H1 (cell line): ENCODE results near the gene LPCAT3. TPM values are rescaled to one million over a fixed set of nuclear protein-coding genes. Genes with fewer than 3 reads are reported as not detected.

Source experiments
- CTCF ChIA-PET: fragments of 300-600 bp; sonication (Branson Sonifier 250); formaldehyde crosslinking; loops from one replicate; lab custom pipeline; 2021; ENCODE audit not compliant: partially characterized antibody; lab: Charles Lee
- POLR2A ChIA-PET: fragments of 300-600 bp; sonication (Branson Sonifier 250); formaldehyde crosslinking; loops from one replicate; lab custom pipeline; 2021; ENCODE audit warnings: inconsistent platforms; ENCODE audit not compliant: partially characterized antibody; lab: Charles Lee
- DNase-seq, 2 experiments: peaks; one replicate each; pipeline versions ENCODE4 v3.0.0 to v3.0.0-alpha.2; 2010 to 2022; ENCODE audit warnings: low spot score in 2 of 2, low read depth in 1 of 2, mixed read lengths in 1 of 2
- FAIRE-seq: peaks from 2 replicates; lab custom pipeline; 2011; peaks lifted over from hg19 to GRCh38; lab: Jason Lieb, UNC
- H2AFZ ChIP-seq: 2 replicates; pipeline ENCODE4 v1.8.1; 2012; ENCODE audit warnings: low read length, inconsistent platforms
- H2AK5ac ChIP-seq: 2 replicates; pipeline ENCODE4 v1.6.1; 2013; ENCODE audit warnings: low read depth, low read length
- H2BK120ac ChIP-seq: replicated peaks from 2 replicates; pipeline ENCODE3; 2013; ENCODE audit warnings: low read depth, low read length, inconsistent platforms
- H2BK12ac ChIP-seq: 2 replicates; pipeline ENCODE4 v1.6.1; 2013; ENCODE audit warnings: low read depth, low read length
- H2BK15ac ChIP-seq: 2 replicates; pipeline ENCODE4 v1.6.1; 2013; ENCODE audit warnings: low read length
- H2BK20ac ChIP-seq: 2 replicates; pipeline ENCODE4 v1.6.1; 2013; ENCODE audit warnings: low read length
- H2BK5ac ChIP-seq: 2 replicates; pipeline ENCODE4 v1.6.1; 2013; ENCODE audit warnings: low read depth, low read length
- H3K14ac ChIP-seq: 2 replicates; pipeline ENCODE4 v1.6.1; 2013; ENCODE audit warnings: inconsistent platforms; ENCODE audit not compliant: insufficient read length
- H3K18ac ChIP-seq: 2 replicates; pipeline ENCODE4 v1.6.1; 2013; ENCODE audit warnings: low read length; ENCODE audit errors: extremely low read depth
- H3K23ac ChIP-seq: 2 replicates; pipeline ENCODE4 v1.6.1; 2013; ENCODE audit warnings: inconsistent platforms; ENCODE audit not compliant: insufficient read length
- H3K23me2 ChIP-seq: 2 replicates; pipeline ENCODE4 v1.6.1; 2013; ENCODE audit warnings: low read depth, low read length
- H3K27ac ChIP-seq: 2 replicates; pipeline ENCODE4 v1.6.1; 2011; ENCODE audit warnings: low read depth, low read length, inconsistent platforms
- H3K27me3 ChIP-seq, 4 experiments: replicated peaks in 1 of 4; 1 replicate in 1 of 4; 2 replicates in 3 of 4; pipeline versions ENCODE4 v1.6.1 to v1.8.1; 2011 to 2013; ENCODE audit warnings: low read length in 3 of 4, mild to moderate bottlenecking in 3 of 4, inconsistent platforms in 2 of 4, mixed read lengths in 2 of 4, moderate library complexity in 1 of 4; ENCODE audit not compliant: control insufficient read depth in 3 of 4, insufficient read depth in 3 of 4; ENCODE audit errors: extremely low read depth in 1 of 4
- H3K36me3 ChIP-seq, 4 experiments: 2 replicates each; pipeline versions ENCODE4 v1.6.1 to v1.8.1; 2011 to 2013; ENCODE audit warnings: mild to moderate bottlenecking in 4 of 4, low read length in 3 of 4, moderate library complexity in 2 of 4, control low read depth in 1 of 4, inconsistent platforms in 1 of 4; ENCODE audit not compliant: insufficient read depth in 4 of 4, control insufficient read depth in 2 of 4
- H3K4ac ChIP-seq: replicated peaks from 2 replicates; pipeline ENCODE3; 2013; ENCODE audit warnings: low read length, low read depth, mixed read lengths, inconsistent platforms; ENCODE audit not compliant: insufficient read length
- H3K4me1 ChIP-seq, 4 experiments: replicated peaks in 1 of 4; 1 replicate in 1 of 4; 2 replicates in 3 of 4; pipeline versions ENCODE4 v1.6.1 to v1.8.1; 2011 to 2013; ENCODE audit warnings: low read length in 3 of 4, inconsistent platforms in 2 of 4, mixed read lengths in 1 of 4; ENCODE audit not compliant: insufficient read depth in 4 of 4, control insufficient read depth in 3 of 4
- H3K4me2 ChIP-seq, 2 experiments: 2 replicates each; pipeline versions ENCODE4 v1.6.1 to v1.8.1; 2011 to 2013; ENCODE audit warnings: low read depth in 2 of 2, low read length in 2 of 2, control low read depth in 1 of 2, inconsistent platforms in 1 of 2, mild to moderate bottlenecking in 1 of 2; ENCODE audit not compliant: insufficient read depth in 1 of 2
- H3K4me3 ChIP-seq, 4 experiments: fragments of 200-600, 300-600 bp in 1 of 4; sonication (generic), shearing (Covaris generic), sonication (Bioruptor Twin) in 1 of 4; 2 replicates each; pipeline versions ENCODE4 v1.5.1 to v1.8.1; 2011 to 2016; ENCODE audit warnings: low read length in 4 of 4, low read depth in 3 of 4, control low read depth in 2 of 4, inconsistent platforms in 2 of 4, mild to moderate bottlenecking in 2 of 4, mixed read lengths in 1 of 4, moderate library complexity in 1 of 4; ENCODE audit not compliant: insufficient read depth in 2 of 4; ENCODE audit errors: extremely low read depth in 1 of 4
- H3K56ac ChIP-seq: replicated peaks from 2 replicates; pipeline ENCODE3; 2013; ENCODE audit warnings: low read depth, mild to moderate bottlenecking, mixed read lengths, low read length, inconsistent platforms; ENCODE audit not compliant: insufficient read length
- H3K79me1 ChIP-seq: 2 replicates; pipeline ENCODE4 v1.6.1; 2013; ENCODE audit warnings: low read depth, low read length, control low read depth
- H3K79me2 ChIP-seq, 2 experiments: 2 replicates each; pipeline versions ENCODE4 v1.6.1 to v1.8.1; 2012 to 2013; ENCODE audit warnings: low read length in 2 of 2, mild to moderate bottlenecking in 2 of 2, inconsistent platforms in 1 of 2; ENCODE audit not compliant: insufficient read depth in 2 of 2, control insufficient read depth in 1 of 2
- H3K9ac ChIP-seq, 4 experiments: replicated peaks in 1 of 4; 1 replicate in 1 of 4; 2 replicates in 3 of 4; pipeline versions ENCODE4 v1.6.1 to v1.8.1; 2011 to 2013; ENCODE audit warnings: low read depth in 3 of 4, low read length in 3 of 4, control low read depth in 2 of 4, mild to moderate bottlenecking in 2 of 4, moderate library complexity in 2 of 4, inconsistent platforms in 1 of 4; ENCODE audit errors: extremely low read depth in 1 of 4
- H3K9me3 ChIP-seq, 2 experiments: 2 replicates each; pipeline versions ENCODE4 v1.6.1 to v1.8.1; 2012 to 2013; ENCODE audit warnings: mild to moderate bottlenecking in 2 of 2, moderate library complexity in 2 of 2, control low read depth in 1 of 2, inconsistent platforms in 1 of 2, low read depth in 1 of 2, low read length in 1 of 2, mixed read lengths in 1 of 2; ENCODE audit not compliant: insufficient read depth in 2 of 2
- H4K20me1 ChIP-seq, 2 experiments: replicated peaks in 1 of 2; 2 replicates each; pipeline versions ENCODE3 to v1.8.1; 2011 to 2013; ENCODE audit warnings: inconsistent platforms in 2 of 2, low read length in 2 of 2, mild to moderate bottlenecking in 1 of 2; ENCODE audit not compliant: insufficient read depth in 2 of 2, control insufficient read depth in 1 of 2
- H4K5ac ChIP-seq: 2 replicates; pipeline ENCODE4 v1.6.1; 2013; ENCODE audit warnings: low read length, low read depth, mixed read lengths, inconsistent platforms; ENCODE audit not compliant: insufficient read length
- H4K8ac ChIP-seq: 2 replicates; pipeline ENCODE4 v1.8.0; 2013; ENCODE audit warnings: mild to moderate bottlenecking, moderate library complexity, low read length, inconsistent platforms; ENCODE audit not compliant: insufficient read depth; ENCODE audit errors: extremely low read depth
- H4K91ac ChIP-seq: replicated peaks from 2 replicates; pipeline ENCODE3; 2013; ENCODE audit warnings: low read length, mixed read lengths, inconsistent platforms; ENCODE audit not compliant: insufficient read length
- CBX5 ChIP-seq: fragments of 300-800, 300-1000 bp; sonication (generic); IDR thresholded peaks from 2 replicates; pipeline ENCODE4 v1.7.1; 2016; ENCODE audit warnings: antibody characterized with exemption, low read length, low read depth
- POLR2A ChIP-seq, 2 experiments: IDR thresholded peaks; 1 replicate in 1 of 2; 2 replicates in 1 of 2; pipeline ENCODE4 v1.6.1; 2011; ENCODE audit warnings: low read depth in 2 of 2, low read length in 2 of 2, mild to moderate bottlenecking in 2 of 2; ENCODE audit errors: control extremely low read depth in 1 of 2
- WGBS, 2 experiments: shearing (Covaris generic) in 1 of 2; methylation state at CpG; one replicate each; pipeline versions ENCODE4 v1.1.6 to v1.1.7; 2013 to 2015; ENCODE audit warnings: low lambda C conversion rate in 2 of 2, mixed read lengths in 2 of 2, inconsistent platforms in 1 of 2, low coverage in 1 of 2, missing lambda C conversion rate in 1 of 2; ENCODE audit not compliant: insufficient replicate concordance in 2 of 2, insufficient coverage in 1 of 2, insufficient read length in 1 of 2; ENCODE audit errors: extremely low coverage in 1 of 2, missing lambda C conversion rate in 1 of 2; 5-methylcytosine and 5-hydroxymethylcytosine counted together
- polyA plus RNA-seq, 7 experiments: library from polyadenylated mRNA; depleted of rRNA in 3 of 7; stranded (reverse) in 5 of 7; unstranded in 2 of 7; fragments of >200 nt in 5 of 7; fragments of 200-250 nt in 2 of 7; gene quantifications; 1 replicate in 5 of 7; 2 replicates in 1 of 7; 4 replicates in 1 of 7; pipeline versions ENCODE4 v1.2.1 to v1.2.3, GENCODE V29; 2011 to 2013; ENCODE audit warnings: missing spikeins in 2 of 7, mixed read lengths in 2 of 7
- total RNA-seq: library from RNA; stranded (reverse); fragmentation: NEBNext Ultra II Directional; extraction: Animal tissue kit (Norgen Biotek cat#: 25700); gene quantifications from 2 replicates; pipeline ENCODE4 v1.2.1, GENCODE V29; 2021

Gene LPCAT3
- total and polyA plus RNA-seq, 2 of the 8 experiments (the other 6 are each of a cell fraction or from before 2014, with no cell fraction given): 55.8 to 70.4 TPM

- Histone ChIP-seq H4K91ac (no peak overlapping the region), H2AFZ (no peak overlapping the region), H2BK15ac (no peak overlapping the region), H2AK5ac (no peak overlapping the region), H4K5ac (no peak overlapping the region), H3K36me3 (peaks cover 24 to 85% (median 48%) of the 10 kb centered on the region in 4 experiments), H4K8ac (no peak overlapping the region), H3K4me2 (no peak overlapping the region), H3K79me2 (no peaks in the 10 kb centered on the region), H3K79me1 (0 out of 2 replicates have a peak, but pooled peaks cover 2% of the 10 kb centered on the region), H3K27ac (no peak overlapping the region), H3K14ac (no peak overlapping the region), H3K18ac (no peak overlapping the region), H3K4me3 (no peak overlapping the region), H2BK20ac (no peak overlapping the region), H3K23ac (no peak overlapping the region), H3K56ac (no peak overlapping the region), H2BK120ac (no peak overlapping the region), H3K9ac (no peak overlapping the region), H3K4ac (no peak overlapping the region)
- DNase-seq (no peak), FAIRE-seq (no peak)
- CTCF ChIA-PET: interaction anchor here (0.8 to 1.2 kb wide), 2 partner anchors 13 to 112 kb away, joined by 3 read pairs; no protein-coding TSS in a partner anchor
- TF ChIP-seq CBX5 (no peak), POLR2A (IDR thresholded peaks at IDR 0.05; ENCODE audit: control extremely low read depth in 1 of 2, low read depth in 2 of 2, low read length in 2 of 2) (peak in 1 of 2 experiments; percentile 41; a peak in 1 of 3 replicates)
- TF ChIP-seq, all 59 proteins: peak for 1
- H4K20me1 ChIP-seq: peaks cover 5 to 9% of the 10 kb centered on the region in 2 experiments
- WGBS, 2 experiments: 84% methylated on average over 3 of the region's 3 CpGs; no CpG with 5 or more reads in 1 of the 2 experiments
- POLR2A ChIA-PET: interaction anchor here (1.1 to 30.5 kb wide), 7 partner anchors 11 to 145 kb away, joined by 3 to 1596 read pairs (median 4); partner anchors contain the start of genes ATN1, C12orf57, PTPN6 and RNU7-1
- H2BK5ac ChIP-seq: no peak overlapping the region
- no peaks in the 10 kb centered on the region for H3K27me3 ChIP-seq
- H3K4me1 ChIP-seq: peaks cover 0 to 6% (median under 1%) of the 10 kb centered on the region in 4 experiments; a peak in 2 of 7 replicates
- no peaks in the 10 kb centered on the region for H3K9me3 ChIP-seq
- no peaks in the 10 kb centered on the region for H3K23me2 ChIP-seq
- H2BK12ac ChIP-seq: no peak overlapping the region
These were observed 38.8 kb downstream of the LPCAT3 start for GRCh38 chr12:6979453-6979852.
